ENCODE results near the gene NFYB. TPM values are rescaled to one million over a fixed set of nuclear protein-coding genes. Genes with fewer than 3 reads are reported as not detected.

The NFYB gene
- total and polyA plus RNA-seq, 9 of the 15 experiments (the other 6 are each of a cell fraction or from before 2014, with no cell fraction given) = 14.5 to 51.5 (median 32.3) TPM

GRCh38 chr12:104137902-104138796, at the start of gene NFYB (continued):
- TF ChIP-seq KDM4B (IDR thresholded peaks at IDR 0.05; ENCODE audit: borderline replicate concordance in 2 of 2, low read depth in 1 of 2) = no peak; a peak in 1 of 4 replicates
- TF ChIP-seq CEBPZ (IDR thresholded peaks at IDR 0.05; ENCODE audit: borderline replicate concordance, low read depth, low read length) = no peak
- no peak for TF ChIP-seq ATF3 (IDR thresholded peaks at IDR 0.05)
- 0 out of 2 replicates have a peak, but pooled peaks have one; percentile 28 for TF ChIP-seq ATF3 (CRISPR knock-in tag; conservative IDR thresholded peaks at IDR 0.05)
- TF ChIP-seq HES1 (IDR thresholded peaks at IDR 0.05; ENCODE audit: low read depth) = no peak
- no peak for TF ChIP-seq ZSCAN32 (CRISPR knock-in tag; IDR thresholded peaks at IDR 0.05)
- TF ChIP-seq ZNF717 (CRISPR knock-in tag; IDR thresholded peaks at IDR 0.05) = no peak
- peak; percentile 44; the same call in 1 of the 2 replicates for TF ChIP-seq HCFC1 (IDR thresholded peaks at IDR 0.05; ENCODE audit: low read depth, low read length)
- TF ChIP-seq FOXK1 (CRISPR knock-in tag; IDR thresholded peaks at IDR 0.05; ENCODE audit: borderline replicate concordance) = peak; percentile 79; the same call in 1 of the 2 replicates
- no peak for TF ChIP-seq FOXJ3 (CRISPR knock-in tag; IDR thresholded peaks at IDR 0.05)
- no peak for TF ChIP-seq SOX6 (IDR thresholded peaks at IDR 0.05)
- TF ChIP-seq NR1H2 (CRISPR knock-in tag; IDR thresholded peaks at IDR 0.05) = 0 out of 2 replicates have a peak, but pooled peaks have one; percentile 64
- TF ChIP-seq BRF2 (IDR thresholded peaks at IDR 0.05; ENCODE audit: borderline replicate concordance, insufficient read depth, insufficient read length) = no peak
- TF ChIP-seq ARID3A (IDR thresholded peaks at IDR 0.05; ENCODE audit: borderline replicate concordance, low read depth, low read length) = no peak
- TF ChIP-seq E2F4 (CRISPR knock-in tag; IDR thresholded peaks at IDR 0.05; ENCODE audit: low read depth) = no peak

Data from K562 (cell line).